ENCODE results near the gene CALML6. TPM values are rescaled to one million over a fixed set of nuclear protein-coding genes. Genes with fewer than 3 reads are reported as not detected.

Gene CALML6
- total RNA-seq, 2 experiments from 2014 or later: 0.54 to 5.1 TPM

- intact Hi-C loops (cut with micrococcal nuclease; ENCODE audit: unreplicated experiment): no loop called here
- no TSS peak for BruUV-seq (replicated peaks)
- Histone ChIP-seq H2AFZ (ENCODE audit: low read length) (no peak overlapping the region), H3K4me1 (ENCODE audit: insufficient read depth, low read length, poor library complexity, severe bottlenecking) (peaks cover 12% of the 10 kb centered on the region), H3K27ac (ENCODE audit: low read depth, low read length, poor library complexity, severe bottlenecking) (no peak overlapping the region), H3K36me3 (ENCODE audit: insufficient read depth, low read length) (no peaks in the 10 kb centered on the region), H3K4me2 (ENCODE audit: low read length) (no peak overlapping the region), H3K4me3 (ENCODE audit: low read depth, low read length, poor library complexity, severe bottlenecking) (no peak overlapping the region), H3K9me2 (ENCODE audit: insufficient read depth, low read length) (no peaks in the 10 kb centered on the region), H3K79me2 (ENCODE audit: insufficient read depth, low read depth, low read length) (no peaks in the 10 kb centered on the region), H3K9me3 (ENCODE audit: low read length) (no peaks in the 10 kb centered on the region), H4K20me1 (ENCODE audit: insufficient read depth, low read length) (no peaks in the 10 kb centered on the region)
- POLR2A ChIA-PET: no interaction called here
- CTCF ChIA-PET (ENCODE audit: unreplicated experiment): no interaction called here
- TF ChIP-seq, protein P1, sequence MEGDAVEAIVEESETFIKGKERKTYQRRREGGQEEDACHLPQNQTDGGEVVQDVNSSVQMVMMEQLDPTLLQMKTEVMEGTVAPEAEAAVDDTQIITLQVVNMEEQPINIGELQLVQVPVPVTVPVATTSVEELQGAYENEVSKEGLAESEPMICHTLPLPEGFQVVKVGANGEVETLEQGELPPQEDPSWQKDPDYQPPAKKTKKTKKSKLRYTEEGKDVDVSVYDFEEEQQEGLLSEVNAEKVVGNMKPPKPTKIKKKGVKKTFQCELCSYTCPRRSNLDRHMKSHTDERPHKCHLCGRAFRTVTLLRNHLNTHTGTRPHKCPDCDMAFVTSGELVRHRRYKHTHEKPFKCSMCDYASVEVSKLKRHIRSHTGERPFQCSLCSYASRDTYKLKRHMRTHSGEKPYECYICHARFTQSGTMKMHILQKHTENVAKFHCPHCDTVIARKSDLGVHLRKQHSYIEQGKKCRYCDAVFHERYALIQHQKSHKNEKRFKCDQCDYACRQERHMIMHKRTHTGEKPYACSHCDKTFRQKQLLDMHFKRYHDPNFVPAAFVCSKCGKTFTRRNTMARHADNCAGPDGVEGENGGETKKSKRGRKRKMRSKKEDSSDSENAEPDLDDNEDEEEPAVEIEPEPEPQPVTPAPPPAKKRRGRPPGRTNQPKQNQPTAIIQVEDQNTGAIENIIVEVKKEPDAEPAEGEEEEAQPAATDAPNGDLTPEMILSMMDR (conservative IDR thresholded peaks at IDR 0.05; ENCODE audit: low read length): no peak
- TF ChIP-seq EZH2phosphoT487 (IDR thresholded peaks at IDR 0.05; ENCODE audit: borderline replicate concordance, low read depth, low read length): no peak
- no peak for DNase-seq (ENCODE audit: low spot score)
Observed at GRCh38 chr1:1916851-1917251, 1.8 kb downstream of the CALML6 start.

- no peak overlapping the region for H3K4me3 ChIP-seq (ENCODE audit: low read depth, low read length, poor library complexity, severe bottlenecking)
- CTCF ChIA-PET (ENCODE audit: unreplicated experiment): no interaction called here
- H3K27ac ChIP-seq (ENCODE audit: low read depth, low read length, poor library complexity, severe bottlenecking): no peak overlapping the region
- no TSS peak for BruUV-seq (replicated peaks)
- POLR2A ChIA-PET: no interaction called here
- intact Hi-C loops (cut with micrococcal nuclease; ENCODE audit: unreplicated experiment): no loop called here
- H3K4me2 ChIP-seq (ENCODE audit: low read length): no peak overlapping the region
- H4K20me1 ChIP-seq (ENCODE audit: insufficient read depth, low read length): no peaks in the 10 kb centered on the region
- H3K4me1 ChIP-seq (ENCODE audit: insufficient read depth, low read length, poor library complexity, severe bottlenecking): peaks cover 12% of the 10 kb centered on the region
- H3K79me2 ChIP-seq (ENCODE audit: insufficient read depth, low read depth, low read length): no peaks in the 10 kb centered on the region
- H2AFZ ChIP-seq (ENCODE audit: low read length): no peak overlapping the region
- TF ChIP-seq, protein P1 (conservative IDR thresholded peaks at IDR 0.05; ENCODE audit: low read length): no peak
- no peak for TF ChIP-seq EZH2phosphoT487 (IDR thresholded peaks at IDR 0.05; ENCODE audit: borderline replicate concordance, low read depth, low read length)
- H3K36me3 ChIP-seq (ENCODE audit: insufficient read depth, low read length): no peaks in the 10 kb centered on the region
- DNase-seq (ENCODE audit: low spot score): no peak
- no peaks in the 10 kb centered on the region for H3K9me2 ChIP-seq (ENCODE audit: insufficient read depth, low read length)
- no peaks in the 10 kb centered on the region for H3K9me3 ChIP-seq (ENCODE audit: low read length)
Observed at GRCh38 chr1:1917304-1917976, 2.4 kb downstream of the CALML6 start.

All from OCI-LY7 (cell line).